Panc1 (cell line): Measurements from ENCODE around the gene RGMA. TPM values are rescaled to one million over a fixed set of nuclear protein-coding genes. Genes with fewer than 3 reads are reported as not detected.
"Not testable (repeated sequence)": the region's sequence is repeated elsewhere in the genome, so short reads cannot be mapped to it uniquely, and the experiment has no call there.

Experiments
- ATAC-seq: fragments of 200-7000 bp; cut with Tn5 transposase; 2 replicates; pipeline ENCODE4 v1.9.1; 2020; ENCODE audit warnings: mild to moderate bottlenecking, moderate library complexity
- BruUV-seq: library from RNA; stranded (reverse); fragments of 400-500 nt; replicated peaks from 2 replicates; lab custom pipeline; 2021; lab: Mats Ljungman, UMichigan
- CTCF ChIA-PET: fragments of 300-600 bp; sonication (Branson Sonifier 250); formaldehyde crosslinking; loops from one replicate; lab custom pipeline; 2022; ENCODE audit warnings: antibody characterized with exemption; lab: Charles Lee
- POLR2A ChIA-PET: fragments of 300-600 bp; sonication (Branson Sonifier 250); formaldehyde crosslinking; loops from one replicate; lab custom pipeline; 2022; ENCODE audit warnings: antibody characterized with exemption; lab: Charles Lee
- DNase-seq: peaks from one replicate; pipeline ENCODE4 v3.0.0-alpha.2; 2010; ENCODE audit warnings: low read depth, low spot score
- H3K27ac ChIP-seq: 2 replicates; pipeline ENCODE4 v1.5.1; 2011; ENCODE audit warnings: mild to moderate bottlenecking, low read length, inconsistent platforms
- H3K27me3 ChIP-seq: fragments of 200-500 bp; sonication (Bioruptor generic); 2 replicates; pipeline ENCODE4 v1.6.0; 2014; ENCODE audit warnings: low read length, inconsistent platforms; ENCODE audit not compliant: control insufficient read depth, insufficient read depth
- H3K36me3 ChIP-seq: fragments of 200-500 bp; sonication (Bioruptor generic); 2 replicates; pipeline ENCODE4 v1.5.1; 2014; ENCODE audit warnings: inconsistent platforms, mild to moderate bottlenecking, low read length, moderate library complexity; ENCODE audit not compliant: control insufficient read depth, insufficient read depth
- H3K4me1 ChIP-seq: 2 replicates; pipeline ENCODE4 v1.5.1; 2011; ENCODE audit warnings: inconsistent platforms, mild to moderate bottlenecking, low read length, moderate library complexity; ENCODE audit not compliant: control insufficient read depth, insufficient read depth
- H3K4me3 ChIP-seq, 2 experiments: 2 replicates each; pipeline ENCODE4 v1.5.1; 2011 to 2012; ENCODE audit warnings: low read depth in 2 of 2, low read length in 2 of 2, mild to moderate bottlenecking in 2 of 2, inconsistent platforms in 1 of 2, moderate library complexity in 1 of 2
- H3K9me3 ChIP-seq: fragments of 200-500 bp; sonication (Bioruptor generic); 2 replicates; pipeline ENCODE4 v1.5.1; 2014; ENCODE audit warnings: low read depth, mild to moderate bottlenecking, inconsistent platforms, low read length, moderate library complexity; ENCODE audit not compliant: control insufficient read depth, insufficient read depth
- POLR2AphosphoS5 ChIP-seq: IDR thresholded peaks from 2 replicates; pipeline ENCODE4 v1.6.1; 2012; ENCODE audit warnings: mild to moderate bottlenecking, low read depth, low read length, moderate library complexity
- SIN3A ChIP-seq: IDR thresholded peaks from 2 replicates; pipeline ENCODE4 v1.6.1; 2012; ENCODE audit warnings: low read depth, mild to moderate bottlenecking, low read length, moderate library complexity, borderline replicate concordance; ENCODE audit not compliant: insufficient read depth
- TCF7L2 ChIP-seq: IDR thresholded peaks from 2 replicates; pipeline ENCODE4 v1.6.1; 2011; ENCODE audit warnings: mild to moderate bottlenecking, low read depth, low read length, inconsistent platforms
- in situ Hi-C: cut with HindIII; loops from 2 replicates; pipeline ENCODE4 v1.10.0; 2016; ENCODE audit warnings: low sequenced_read_pairs, low pct_unique_long_range_greater_than_20kb
- intact Hi-C: fragments of 100-400 bp; cut with micrococcal nuclease; formaldehyde crosslinking; loops from one replicate; pipeline ENCODE4 v1.10.0; 2022; ENCODE audit not compliant: unreplicated experiment
- total RNA-seq: library from RNA; stranded (reverse); gene quantifications from one replicate; pipeline ENCODE4 v1.2.1, GENCODE V29; 2021; ENCODE audit not compliant: unreplicated experiment
- TF ChIP-seq, protein P1 (sequence below): fragments of 450-650 bp; IDR thresholded peaks from 2 replicates; pipeline ENCODE4 v1.5.1; 2017; ENCODE audit warnings: mild to moderate bottlenecking
- TF ChIP-seq, protein P2 (sequence below), 2 experiments: IDR thresholded peaks; 2 replicates each; pipeline ENCODE4 v1.6.1; 2011 to 2012; ENCODE audit warnings: low read depth in 2 of 2, control low read depth in 1 of 2, low read length in 1 of 2, mild to moderate bottlenecking in 1 of 2, moderate library complexity in 1 of 2; ENCODE audit not compliant: insufficient read depth in 1 of 2

Gene RGMA
- total RNA-seq, 1 experiment from 2014 or later: 0.62 TPM

DNA sequence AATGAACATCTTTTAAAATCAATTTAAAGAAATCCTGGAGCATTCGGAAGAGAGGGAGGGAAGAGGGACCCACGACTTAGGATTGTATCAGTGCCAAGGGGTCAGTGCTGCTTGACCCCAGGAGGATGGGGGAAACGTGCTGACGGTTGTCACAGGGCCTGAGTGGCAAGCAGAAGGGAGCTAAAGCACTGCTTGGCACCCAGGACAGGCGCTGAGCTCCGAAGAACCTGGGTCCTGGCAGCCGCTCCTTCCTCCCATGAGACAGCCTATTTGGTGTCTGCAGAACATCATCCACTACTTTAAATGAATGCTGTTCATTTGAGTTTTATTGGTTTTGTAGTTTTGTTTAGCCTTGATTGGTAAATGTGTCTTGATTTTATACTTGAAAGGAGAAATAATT, 54.5 kb downstream of the RGMA start:
- DNase-seq (no peak), ATAC-seq (no peak)
- in situ Hi-C loops: no loop called here
- no peaks in the 10 kb centered on the region for H3K27me3 ChIP-seq
- H3K4me1 ChIP-seq: peaks cover 12% of the 10 kb centered on the region
- ChIA-PET POLR2A (interaction anchor here (0.6 kb wide), 1 partner anchor 514 kb away, joined by 3 read pairs; no protein-coding TSS in a partner anchor), CTCF (no interaction called here)
- intact Hi-C loops: loop anchor here (10.0 kb wide), 2 partner anchors 950 to 1290 kb away; no protein-coding TSS in a partner anchor
- H3K36me3 ChIP-seq: no peaks in the 10 kb centered on the region
- TF ChIP-seq, protein P1, sequence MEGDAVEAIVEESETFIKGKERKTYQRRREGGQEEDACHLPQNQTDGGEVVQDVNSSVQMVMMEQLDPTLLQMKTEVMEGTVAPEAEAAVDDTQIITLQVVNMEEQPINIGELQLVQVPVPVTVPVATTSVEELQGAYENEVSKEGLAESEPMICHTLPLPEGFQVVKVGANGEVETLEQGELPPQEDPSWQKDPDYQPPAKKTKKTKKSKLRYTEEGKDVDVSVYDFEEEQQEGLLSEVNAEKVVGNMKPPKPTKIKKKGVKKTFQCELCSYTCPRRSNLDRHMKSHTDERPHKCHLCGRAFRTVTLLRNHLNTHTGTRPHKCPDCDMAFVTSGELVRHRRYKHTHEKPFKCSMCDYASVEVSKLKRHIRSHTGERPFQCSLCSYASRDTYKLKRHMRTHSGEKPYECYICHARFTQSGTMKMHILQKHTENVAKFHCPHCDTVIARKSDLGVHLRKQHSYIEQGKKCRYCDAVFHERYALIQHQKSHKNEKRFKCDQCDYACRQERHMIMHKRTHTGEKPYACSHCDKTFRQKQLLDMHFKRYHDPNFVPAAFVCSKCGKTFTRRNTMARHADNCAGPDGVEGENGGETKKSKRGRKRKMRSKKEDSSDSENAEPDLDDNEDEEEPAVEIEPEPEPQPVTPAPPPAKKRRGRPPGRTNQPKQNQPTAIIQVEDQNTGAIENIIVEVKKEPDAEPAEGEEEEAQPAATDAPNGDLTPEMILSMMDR: no peak
- TF ChIP-seq, protein P2, sequence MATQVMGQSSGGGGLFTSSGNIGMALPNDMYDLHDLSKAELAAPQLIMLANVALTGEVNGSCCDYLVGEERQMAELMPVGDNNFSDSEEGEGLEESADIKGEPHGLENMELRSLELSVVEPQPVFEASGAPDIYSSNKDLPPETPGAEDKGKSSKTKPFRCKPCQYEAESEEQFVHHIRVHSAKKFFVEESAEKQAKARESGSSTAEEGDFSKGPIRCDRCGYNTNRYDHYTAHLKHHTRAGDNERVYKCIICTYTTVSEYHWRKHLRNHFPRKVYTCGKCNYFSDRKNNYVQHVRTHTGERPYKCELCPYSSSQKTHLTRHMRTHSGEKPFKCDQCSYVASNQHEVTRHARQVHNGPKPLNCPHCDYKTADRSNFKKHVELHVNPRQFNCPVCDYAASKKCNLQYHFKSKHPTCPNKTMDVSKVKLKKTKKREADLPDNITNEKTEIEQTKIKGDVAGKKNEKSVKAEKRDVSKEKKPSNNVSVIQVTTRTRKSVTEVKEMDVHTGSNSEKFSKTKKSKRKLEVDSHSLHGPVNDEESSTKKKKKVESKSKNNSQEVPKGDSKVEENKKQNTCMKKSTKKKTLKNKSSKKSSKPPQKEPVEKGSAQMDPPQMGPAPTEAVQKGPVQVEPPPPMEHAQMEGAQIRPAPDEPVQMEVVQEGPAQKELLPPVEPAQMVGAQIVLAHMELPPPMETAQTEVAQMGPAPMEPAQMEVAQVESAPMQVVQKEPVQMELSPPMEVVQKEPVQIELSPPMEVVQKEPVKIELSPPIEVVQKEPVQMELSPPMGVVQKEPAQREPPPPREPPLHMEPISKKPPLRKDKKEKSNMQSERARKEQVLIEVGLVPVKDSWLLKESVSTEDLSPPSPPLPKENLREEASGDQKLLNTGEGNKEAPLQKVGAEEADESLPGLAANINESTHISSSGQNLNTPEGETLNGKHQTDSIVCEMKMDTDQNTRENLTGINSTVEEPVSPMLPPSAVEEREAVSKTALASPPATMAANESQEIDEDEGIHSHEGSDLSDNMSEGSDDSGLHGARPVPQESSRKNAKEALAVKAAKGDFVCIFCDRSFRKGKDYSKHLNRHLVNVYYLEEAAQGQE (IDR thresholded peaks at IDR 0.05; ENCODE audit: insufficient read depth in 1 of 2, low read depth in 2 of 2, low read length in 1 of 2): no peak
- no peaks in the 10 kb centered on the region for H3K9me3 ChIP-seq
- no TSS peak for BruUV-seq
- H3K27ac ChIP-seq: no peak overlapping the region
- no peak overlapping the region for H3K4me3 ChIP-seq

DNA sequence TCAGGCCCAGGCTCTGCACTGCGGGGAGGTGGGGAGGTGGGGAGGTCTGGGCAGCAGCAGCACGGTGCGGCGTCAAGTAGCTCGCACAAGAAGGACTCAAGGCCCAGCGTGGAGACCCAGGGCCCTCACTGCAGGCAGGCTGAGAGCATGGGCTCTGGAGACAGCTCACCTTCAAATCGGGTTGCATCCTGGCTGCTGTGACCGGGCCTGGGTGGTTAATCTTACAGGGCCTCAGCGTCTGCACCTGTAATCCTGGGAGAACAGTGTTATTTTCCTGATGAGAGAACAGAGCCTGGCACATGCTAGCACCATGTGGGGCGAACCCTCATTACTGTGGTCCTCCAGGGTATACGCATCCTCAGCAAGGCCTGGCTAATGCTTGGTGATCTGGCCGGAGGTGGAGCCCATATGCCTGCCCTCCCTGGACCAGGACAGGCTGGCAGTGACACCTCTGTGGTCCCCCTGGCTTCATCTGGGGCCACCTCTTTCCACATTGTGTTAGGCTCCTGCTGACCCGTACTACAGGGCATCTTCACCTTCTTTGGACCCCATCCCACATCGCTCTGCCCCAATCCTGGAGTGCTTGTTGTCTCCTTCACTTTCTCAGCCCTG, 55.5 kb downstream of the RGMA start:
- no peak for ATAC-seq
- DNase-seq: no peak
- TF ChIP-seq SIN3A (no peak), POLR2AphosphoS5 (no peak), TCF7L2 (no peak)
- TF ChIP-seq, protein P2 (IDR thresholded peaks at IDR 0.05; ENCODE audit: insufficient read depth in 1 of 2, low read depth in 2 of 2, low read length in 1 of 2): no peak
- TF ChIP-seq, protein P1: no peak
- Histone ChIP-seq H3K27me3 (no peaks in the 10 kb centered on the region), H3K4me3 (no peak overlapping the region), H3K36me3 (no peaks in the 10 kb centered on the region), H3K27ac (no peak overlapping the region), H3K9me3 (no peaks in the 10 kb centered on the region), H3K4me1 (peaks cover 21% of the 10 kb centered on the region)
- ChIA-PET CTCF (interaction anchor here (0.6 kb wide), 1 partner anchor 37 kb away, joined by 4 read pairs; no protein-coding TSS in a partner anchor), POLR2A (interaction anchor here (0.6 kb wide), 1 partner anchor 151 kb away, joined by 3 read pairs; no protein-coding TSS in a partner anchor)
- no TSS peak for BruUV-seq
- intact Hi-C loops (loop anchor here (10.0 kb wide), 2 partner anchors 951 to 1291 kb away; no protein-coding TSS in a partner anchor), in situ Hi-C loops (no loop called here)

DNA sequence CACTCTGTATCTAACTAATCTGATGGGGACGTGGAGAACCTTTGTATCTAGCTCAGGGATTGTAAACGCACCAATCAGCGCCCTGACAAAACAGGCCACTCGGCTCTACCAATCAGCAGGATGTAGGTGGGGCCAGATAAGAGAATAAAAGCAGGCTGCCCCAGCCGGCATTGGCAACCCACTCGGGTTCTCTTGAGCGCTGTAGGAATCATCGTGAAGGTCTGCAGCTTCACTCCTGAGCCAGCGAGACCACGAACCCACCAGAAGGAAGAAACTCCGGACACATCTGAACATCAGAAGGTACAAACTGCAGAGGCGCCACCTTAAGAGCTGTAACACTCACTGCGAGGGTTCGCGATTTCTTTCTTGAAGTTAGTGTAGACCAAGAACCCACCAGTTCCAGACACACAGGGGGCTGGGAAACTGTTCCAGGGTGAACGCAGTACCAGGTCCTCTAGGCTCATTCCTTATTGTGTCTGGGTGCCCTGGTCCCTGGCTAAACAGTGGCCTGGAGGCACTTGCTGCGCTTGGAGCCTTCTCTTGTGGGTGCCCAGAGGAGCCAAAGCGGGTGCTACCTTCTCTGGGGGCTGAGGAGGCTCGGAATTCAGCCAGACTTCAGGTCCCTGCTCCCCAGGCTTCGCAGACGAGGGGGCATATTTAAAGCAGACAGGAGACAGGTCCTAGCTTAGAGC, 56.4 kb downstream of the RGMA start:
- H3K9me3 ChIP-seq, H3K4me3 ChIP-seq, in situ Hi-C loops, H3K36me3 ChIP-seq, H3K27me3 ChIP-seq, DNase-seq, H3K27ac ChIP-seq, BruUV-seq, ATAC-seq: not testable (repeated sequence)
- peaks cover 29% of the 10 kb centered on the region for H3K4me1 ChIP-seq
- POLR2A ChIA-PET: interaction anchor here (0.6 kb wide), 3 partner anchors 150 to 549 kb away, joined by 3 to 5 read pairs (median 4); no protein-coding TSS in a partner anchor
- CTCF ChIA-PET: interaction anchor here (0.6 to 1.2 kb wide), 3 partner anchors 38 to 1088 kb away, joined by 3 to 6 read pairs (median 4); no protein-coding TSS in a partner anchor
- intact Hi-C loops: loop anchor here (10.0 kb wide), 2 partner anchors 952 to 1292 kb away; no protein-coding TSS in a partner anchor
